Effector memory CD8-positive, alpha-beta T cell (primary cell): Measurements from ENCODE around the gene TBXT.
"Not testable (repeated sequence)": the region's sequence is repeated elsewhere in the genome, so short reads cannot be mapped to it uniquely, and the experiment has no call there.

ENCODE experiments used
- ATAC-seq: fragments of 150-1000 bp; cut with Tn5 transposase; replicated peaks from 2 replicates; pipeline ENCODE4 v1.10.0; 2021; ENCODE audit warnings: mild to moderate bottlenecking, moderate library complexity
- DNase-seq, 3 experiments: peaks; one replicate each; pipeline ENCODE4 v3.0.0; 2021
- H3K27ac Mint-ChIP-seq, 2 donors: one replicate each; pipeline ENCODE4 v1.8.0; 2022; ENCODE audit warnings: mild to moderate bottlenecking in 2 of 2, mixed read lengths in 2 of 2, moderate library complexity in 2 of 2
- H3K27me3 Mint-ChIP-seq, 2 donors: one replicate each; pipeline ENCODE4 v1.8.0; 2022; ENCODE audit warnings: mixed read lengths in 2 of 2
- H3K36me3 Mint-ChIP-seq: one replicate; pipeline ENCODE4 v1.8.0; 2022; ENCODE audit warnings: mild to moderate bottlenecking, moderate library complexity, mixed read lengths; ENCODE audit not compliant: insufficient read depth
- H3K4me1 Mint-ChIP-seq, 2 donors: one replicate each; pipeline ENCODE4 v1.8.0; 2022; ENCODE audit warnings: low read depth in 2 of 2, mixed read lengths in 2 of 2
- H3K4me3 Mint-ChIP-seq, 2 donors: one replicate each; pipeline ENCODE4 v1.8.0; 2022; ENCODE audit warnings: mild to moderate bottlenecking in 2 of 2, mixed read lengths in 2 of 2, moderate library complexity in 2 of 2
- H3K9me3 Mint-ChIP-seq, 2 donors: one replicate each; pipeline ENCODE4 v1.8.0; 2022; ENCODE audit warnings: mixed read lengths in 2 of 2

The TBXT gene

GRCh38 chr6:166165558-166166313 lies 1.9 kb downstream of the TBXT start:
- H3K9me3 Mint-ChIP-seq, result no peaks in the 10 kb centered on the region
- DNase-seq (no peak), ATAC-seq (no peak)
- no peak overlapping the region for H3K4me3 Mint-ChIP-seq
- H3K27ac Mint-ChIP-seq, result no peak overlapping the region
- peaks cover 6 to 10% of the 10 kb centered on the region in 2 donors for H3K4me1 Mint-ChIP-seq
- H3K36me3 Mint-ChIP-seq, result no peaks in the 10 kb centered on the region
- H3K27me3 Mint-ChIP-seq, result peaks cover 49 to 58% of the 10 kb centered on the region in 2 donors

GRCh38 chr6:166162599-166163342 lies 4.9 kb downstream of the TBXT start:
- H3K27me3 Mint-ChIP-seq, result peaks cover 44 to 77% of the 10 kb centered on the region in 2 donors
- H3K27ac Mint-ChIP-seq, result no peak overlapping the region

DNA sequence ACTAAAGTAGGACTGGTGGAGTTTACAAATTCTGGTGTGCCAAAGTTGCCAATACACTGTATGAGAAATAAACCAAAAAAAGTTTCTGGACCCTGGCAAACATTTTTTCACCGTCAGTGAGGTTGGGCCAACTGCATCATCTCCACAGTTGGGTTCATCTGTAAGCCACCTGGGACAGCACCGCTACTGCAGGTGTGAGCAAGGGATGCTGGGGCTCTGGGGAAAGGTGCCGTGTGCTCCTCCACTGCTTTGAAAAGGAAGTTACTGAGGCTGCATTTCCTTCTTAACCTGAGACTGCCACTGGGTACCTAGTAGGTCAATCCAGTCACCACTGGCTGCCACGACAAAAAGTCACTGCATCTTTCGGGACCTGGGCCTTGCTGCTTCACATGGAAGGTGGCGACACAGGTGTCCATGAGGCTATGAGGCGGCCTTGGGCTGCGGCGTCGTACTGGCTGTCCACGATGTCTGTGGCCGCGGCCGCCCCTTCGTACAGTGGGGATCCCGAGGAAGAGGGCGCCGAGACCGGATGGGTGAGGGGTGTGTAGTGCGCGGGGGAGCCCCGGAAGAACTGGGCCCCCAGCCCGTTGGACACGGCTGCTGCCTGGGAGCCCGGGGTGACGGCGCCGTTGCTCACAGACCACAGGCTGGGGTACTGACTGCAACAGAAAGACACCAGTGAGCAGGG lies 9.6 kb downstream of the TBXT start:
- Mint-ChIP-seq H3K4me1 (no peaks in the 10 kb centered on the region), H3K4me3 (no peak overlapping the region), H3K36me3 (no peaks in the 10 kb centered on the region), H3K9me3 (no peaks in the 10 kb centered on the region), H3K27me3 (peaks cover 20 to 52% of the 10 kb centered on the region in 2 donors), H3K27ac (no peak overlapping the region)
- ATAC-seq (no peak), DNase-seq (no peak)

More at GRCh38 chr6:166162599-166163342, 4.9 kb downstream of the TBXT start:
- Mint-ChIP-seq H3K9me3 (no peaks in the 10 kb centered on the region), H3K36me3 (no peaks in the 10 kb centered on the region), H3K4me3 (no peak overlapping the region), H3K4me1 (peaks cover 0 to 2% of the 10 kb centered on the region in 2 donors)
- DNase-seq (no peak), ATAC-seq (no peak)

DNA sequence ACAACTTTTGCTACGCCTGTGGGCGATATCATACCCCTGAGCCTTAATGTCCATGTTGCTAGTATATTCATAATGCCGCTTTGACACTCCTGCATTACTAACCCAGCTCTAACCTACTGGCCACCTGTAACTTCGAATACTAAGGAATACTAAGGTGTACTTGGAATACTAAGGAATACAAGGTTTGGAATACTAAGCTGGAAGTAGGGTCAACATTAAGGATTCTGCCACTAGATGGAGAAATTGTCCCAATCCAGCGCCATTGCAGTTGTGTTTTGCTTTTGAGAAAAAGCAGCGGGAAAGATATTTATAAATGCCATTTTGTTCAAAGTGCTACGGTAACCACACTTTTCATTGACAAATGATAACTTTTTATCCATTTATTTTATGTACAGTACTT lies 10.7 kb downstream of the TBXT start:
- no peaks in the 10 kb centered on the region for H3K4me1 Mint-ChIP-seq
- no peak overlapping the region for H3K4me3 Mint-ChIP-seq
- no peaks in the 10 kb centered on the region for H3K36me3 Mint-ChIP-seq
- DNase-seq, result no peak
- ATAC-seq, result no peak
- no peak overlapping the region for H3K27ac Mint-ChIP-seq
- H3K27me3 Mint-ChIP-seq, result peaks cover 22 to 50% of the 10 kb centered on the region in 2 donors
- H3K9me3 Mint-ChIP-seq, result peaks cover 0 to under 1% of the 10 kb centered on the region in 2 donors

DNA sequence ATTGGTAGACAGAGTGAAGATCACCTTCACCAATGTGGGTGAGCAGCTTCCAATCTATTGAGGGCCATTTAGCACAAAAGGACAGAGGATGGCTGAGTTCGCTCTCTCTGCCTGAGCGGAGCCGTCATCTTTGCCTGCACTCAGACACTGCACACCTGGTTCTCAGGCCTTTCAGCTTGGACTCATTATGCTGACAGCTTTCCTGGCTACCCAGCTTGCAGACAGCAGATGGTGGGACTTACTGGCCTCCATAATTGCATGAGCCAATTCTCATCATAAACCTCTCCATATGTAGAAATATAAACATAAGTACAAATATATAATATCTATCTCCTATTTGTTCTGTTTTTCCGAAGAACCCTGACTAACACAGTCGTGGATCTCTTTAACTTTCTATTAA lies 13.7 kb downstream of the TBXT start:
- Mint-ChIP-seq H3K9me3 (peaks cover 2 to 9% of the 10 kb centered on the region in 2 donors), H3K4me1 (no peaks in the 10 kb centered on the region)

GRCh38 chr6:166152660-166153059 lies 15.0 kb downstream of the TBXT start:
- Mint-ChIP-seq H3K4me1 (no peaks in the 10 kb centered on the region), H3K27me3 (peaks cover 31 to 34% of the 10 kb centered on the region in 2 donors), H3K36me3 (no peaks in the 10 kb centered on the region), H3K4me3 (no peak overlapping the region), H3K9me3 (peaks cover 2 to 9% of the 10 kb centered on the region in 2 donors), H3K27ac (no peak overlapping the region)
- DNase-seq, result no peak
- no peak for ATAC-seq

More for the DNA sequence above, 13.7 kb downstream of the TBXT start:
- DNase-seq (no peak), ATAC-seq (no peak)
- H3K4me3 Mint-ChIP-seq, result no peak overlapping the region
- no peak overlapping the region for H3K27ac Mint-ChIP-seq
- peaks cover 18 to 34% of the 10 kb centered on the region in 2 donors for H3K27me3 Mint-ChIP-seq
- no peaks in the 10 kb centered on the region for H3K36me3 Mint-ChIP-seq

- peaks cover 2 to 9% of the 10 kb centered on the region in 2 donors for H3K9me3 Mint-ChIP-seq
- H3K27ac Mint-ChIP-seq, result no peak overlapping the region
- ATAC-seq (no peak), DNase-seq (no peak)
- H3K4me3 Mint-ChIP-seq, result no peak overlapping the region
- no peaks in the 10 kb centered on the region for H3K36me3 Mint-ChIP-seq
- H3K27me3 Mint-ChIP-seq, result peaks cover 32 to 36% of the 10 kb centered on the region in 2 donors
- no peaks in the 10 kb centered on the region for H3K4me1 Mint-ChIP-seq
Measured at GRCh38 chr6:166151798-166152197, 15.9 kb downstream of the TBXT start.

- ATAC-seq, result no peak
- no peaks in the 10 kb centered on the region for H3K36me3 Mint-ChIP-seq
- H3K27me3 Mint-ChIP-seq, result peaks cover 39 to 60% of the 10 kb centered on the region in 2 donors
- no peak for DNase-seq
- H3K27ac Mint-ChIP-seq, result no peak overlapping the region
- no peak overlapping the region for H3K4me3 Mint-ChIP-seq
- no peaks in the 10 kb centered on the region for H3K4me1 Mint-ChIP-seq
- H3K9me3 Mint-ChIP-seq, result peaks cover 0 to 2% of the 10 kb centered on the region in 2 donors
Measured at GRCh38 chr6:166145751-166146150, 21.9 kb downstream of the TBXT start.

GRCh38 chr6:166143011-166143410 lies 24.6 kb downstream of the TBXT start:
- Mint-ChIP-seq H3K4me3 (no peak overlapping the region), H3K4me1 (no peaks in the 10 kb centered on the region), H3K36me3 (no peaks in the 10 kb centered on the region), H3K27ac (no peak overlapping the region), H3K27me3 (peaks cover 33 to 65% of the 10 kb centered on the region in 2 donors), H3K9me3 (no peaks in the 10 kb centered on the region)
- DNase-seq (no peak), ATAC-seq (no peak)

DNA sequence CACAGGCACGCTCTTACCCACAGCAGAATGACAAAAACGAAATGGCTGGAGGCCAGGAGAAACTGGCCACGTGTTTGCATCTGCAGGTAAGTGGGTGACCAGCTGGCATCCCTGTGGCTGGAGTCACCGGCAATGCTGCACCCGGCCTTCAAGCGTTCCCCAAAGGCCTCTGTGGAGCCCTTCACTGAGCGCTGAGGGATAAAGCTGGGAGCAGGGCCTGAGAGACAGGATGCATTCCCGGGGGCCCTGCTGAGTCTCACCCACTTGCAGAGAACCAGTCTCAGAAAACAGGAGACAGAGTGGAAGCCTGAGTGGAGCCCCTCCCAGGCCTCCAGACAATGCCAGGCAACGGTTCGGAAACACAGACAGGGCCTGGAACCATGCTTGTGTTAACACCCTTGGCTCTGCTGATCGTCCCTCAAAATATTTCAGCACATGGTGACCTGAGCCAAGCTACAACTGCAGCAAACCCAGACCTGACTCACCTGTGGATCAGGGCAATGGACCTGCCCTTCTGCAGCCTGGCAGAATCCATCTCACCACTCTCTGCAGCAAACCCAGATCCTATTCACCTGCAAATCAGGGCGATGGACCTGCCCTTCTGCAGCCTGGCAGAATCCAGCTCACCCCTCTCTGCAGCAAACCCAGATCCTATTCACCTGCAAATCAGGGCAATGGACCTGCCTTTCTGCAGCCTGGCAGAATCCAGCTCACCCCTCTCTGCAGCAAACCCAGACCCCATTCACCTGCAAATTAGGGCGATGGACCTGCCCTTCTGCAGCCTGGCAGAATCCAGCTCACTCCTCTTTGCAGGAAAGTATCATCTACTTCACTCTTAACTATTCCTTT lies 39.8 kb downstream of the TBXT start:
- Mint-ChIP-seq H3K4me3 (no peak overlapping the region), H3K9me3 (no peaks in the 10 kb centered on the region), H3K27me3 (peaks cover 51 to 66% of the 10 kb centered on the region in 2 donors), H3K27ac (no peak overlapping the region), H3K36me3 (no peaks in the 10 kb centered on the region), H3K4me1 (no peaks in the 10 kb centered on the region)
- DNase-seq, result no peak
- ATAC-seq, result no peak

- not testable (repeated sequence) for H3K4me3 Mint-ChIP-seq, ATAC-seq, H3K36me3 Mint-ChIP-seq, DNase-seq, H3K4me1 Mint-ChIP-seq, H3K9me3 Mint-ChIP-seq, H3K27ac Mint-ChIP-seq
- H3K27me3 Mint-ChIP-seq, result peaks cover 46 to 51% of the 10 kb centered on the region in 2 donors
Measured at GRCh38 chr6:166123115-166123514, 44.5 kb downstream of the TBXT start.

DNA sequence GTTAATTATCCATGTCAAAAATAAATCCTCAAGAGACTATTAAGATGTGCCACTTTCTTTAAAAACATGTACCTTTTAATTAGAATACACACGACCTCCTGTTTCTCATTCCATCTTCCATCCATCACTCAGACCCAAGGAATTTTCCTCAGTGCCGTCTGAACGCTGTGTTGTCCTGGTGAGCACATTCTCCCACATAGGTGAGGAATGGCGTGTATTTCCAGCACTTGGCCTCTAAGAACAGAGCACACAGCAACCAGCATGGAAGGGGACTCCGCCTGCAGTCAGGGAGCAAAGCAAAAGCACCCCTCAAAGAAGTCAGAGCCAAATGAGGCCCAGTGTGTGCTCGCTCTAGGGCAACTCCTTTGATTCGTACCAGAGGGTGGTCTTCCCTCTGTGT lies 45.9 kb downstream of the TBXT start:
- Mint-ChIP-seq H3K9me3 (no peaks in the 10 kb centered on the region), H3K4me3 (no peak overlapping the region), H3K4me1 (no peaks in the 10 kb centered on the region), H3K36me3 (no peaks in the 10 kb centered on the region), H3K27ac (no peak overlapping the region), H3K27me3 (peaks cover 32 to 37% of the 10 kb centered on the region in 2 donors)
- DNase-seq, result no peak
- no peak for ATAC-seq
